NCI-H187 (cell line): ENCODE data around the gene GNB1L.
"Not testable (repeated sequence)": the region's sequence is repeated elsewhere in the genome, so short reads cannot be mapped to it uniquely, and the experiment has no call there.

Experiments used
- DNase-seq, 2 experiments: peaks; one replicate each; lab custom pipeline; 2025; lab: John Stamatoyannopoulos, UW

GNB1L gene

DNA sequence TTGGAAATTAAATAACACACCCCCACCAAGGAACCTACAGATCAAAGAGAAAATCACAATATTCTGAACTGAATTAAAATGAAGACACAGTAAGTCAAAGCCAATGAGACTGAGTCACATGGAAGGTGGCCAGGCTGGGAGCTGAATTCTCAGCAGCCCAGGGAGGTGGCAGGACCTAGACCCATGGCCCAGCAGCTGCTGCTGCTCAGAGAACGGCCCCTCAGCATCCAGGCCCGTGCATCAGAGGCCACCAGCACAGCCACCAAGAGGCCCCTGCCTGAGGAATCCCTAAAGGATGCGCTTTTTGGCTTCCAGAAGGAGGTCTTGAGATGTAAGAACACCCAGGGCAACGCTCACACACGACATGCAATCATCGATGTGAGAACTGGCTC is 59.1 kb downstream of the GNB1L start:
- no peak for DNase-seq

DNA sequence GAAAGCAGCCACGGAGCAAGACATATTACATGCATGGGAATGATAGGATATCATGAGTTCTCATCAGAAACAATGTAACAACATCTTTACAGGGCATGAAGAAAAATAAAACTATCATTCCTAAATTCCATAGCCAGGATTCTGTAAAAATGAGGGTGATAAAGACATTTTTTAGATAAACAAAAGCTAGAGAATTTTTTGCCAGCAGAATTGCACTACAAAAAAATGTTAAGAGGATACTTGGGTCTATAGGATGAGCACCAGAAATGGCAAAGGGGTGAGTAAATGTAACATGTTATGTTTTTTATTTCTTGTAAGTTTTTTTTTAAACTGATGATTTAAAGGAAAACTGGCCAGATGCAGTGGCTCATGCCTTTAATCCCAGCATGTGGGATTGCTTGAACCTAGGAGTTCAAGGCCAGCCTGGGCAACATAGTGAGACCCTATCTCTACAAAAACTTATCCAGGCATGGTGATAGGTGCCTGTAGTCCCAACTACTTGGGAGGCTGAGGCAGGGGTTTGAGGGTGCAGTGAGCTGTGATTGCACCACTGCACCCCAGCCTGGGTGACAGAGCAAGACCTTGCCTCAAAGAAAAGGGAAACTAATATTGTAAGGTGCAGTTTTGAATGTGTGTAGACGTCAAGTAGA is 60.9 kb downstream of the GNB1L start:
- DNase-seq, result no peak

GRCh38 chr22:19793161-19793560 is 61.5 kb downstream of the GNB1L start:
- no peak for DNase-seq

DNA sequence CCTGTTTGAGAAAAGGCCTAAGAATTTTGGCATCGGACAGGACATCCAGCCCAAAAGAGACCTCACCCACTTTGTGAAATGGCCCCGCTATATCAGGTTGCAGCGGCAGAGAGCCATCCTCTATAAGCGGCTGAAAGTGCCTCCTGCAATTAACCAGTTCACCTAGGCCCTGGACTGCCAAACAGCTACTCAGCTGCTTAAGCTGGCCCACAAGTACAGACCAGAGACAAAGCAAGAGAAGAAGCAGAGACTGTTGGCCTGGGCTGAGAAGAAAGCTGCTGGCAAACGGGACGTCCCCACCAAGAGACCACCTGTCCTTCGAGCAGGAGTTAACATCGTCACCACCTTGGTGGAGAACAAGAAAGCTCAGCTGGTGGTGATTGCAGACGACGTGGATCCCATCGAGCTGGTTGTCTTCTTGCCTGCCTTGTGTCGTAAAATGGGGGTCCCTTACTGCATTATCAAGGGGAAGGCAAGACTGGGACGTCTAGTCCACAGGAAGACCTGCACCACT is 62.2 kb downstream of the GNB1L start:
- not testable (repeated sequence) for DNase-seq

- DNase-seq, result no peak
These were observed 62.8 kb downstream of the GNB1L start for GRCh38 chr22:19791894-19792293.

GRCh38 chr22:19791243-19791642 is 63.4 kb downstream of the GNB1L start:
- no peak for DNase-seq

GRCh38 chr22:19789828-19790227 is 64.8 kb downstream of the GNB1L start:
- no peak for DNase-seq

DNA sequence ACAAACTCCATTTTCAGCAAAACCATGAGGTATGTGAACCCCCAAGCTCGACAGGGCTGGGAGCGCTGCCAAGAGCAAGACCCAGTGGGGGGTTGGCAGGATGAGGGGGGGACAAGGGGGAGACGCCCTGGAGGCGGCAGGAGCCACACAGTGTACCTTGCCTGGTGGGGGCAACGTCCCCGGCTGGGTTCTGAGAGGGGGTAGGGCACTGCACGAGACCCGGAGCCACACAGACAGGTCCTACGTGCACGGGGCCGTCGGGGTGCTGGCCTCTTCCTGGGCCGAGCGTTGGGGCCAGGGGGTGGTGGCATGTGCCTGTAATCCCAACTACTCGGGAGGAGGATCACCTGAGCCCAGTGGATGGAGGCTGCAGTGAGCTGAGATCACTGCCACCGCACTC is 65.3 kb downstream of the GNB1L start:
- DNase-seq, result no peak

GRCh38 chr22:19788661-19789225 is 65.9 kb downstream of the GNB1L start:
- DNase-seq, result no peak

- DNase-seq, result no peak
These were observed 66.9 kb downstream of the GNB1L start for GRCh38 chr22:19787849-19788141.

DNA sequence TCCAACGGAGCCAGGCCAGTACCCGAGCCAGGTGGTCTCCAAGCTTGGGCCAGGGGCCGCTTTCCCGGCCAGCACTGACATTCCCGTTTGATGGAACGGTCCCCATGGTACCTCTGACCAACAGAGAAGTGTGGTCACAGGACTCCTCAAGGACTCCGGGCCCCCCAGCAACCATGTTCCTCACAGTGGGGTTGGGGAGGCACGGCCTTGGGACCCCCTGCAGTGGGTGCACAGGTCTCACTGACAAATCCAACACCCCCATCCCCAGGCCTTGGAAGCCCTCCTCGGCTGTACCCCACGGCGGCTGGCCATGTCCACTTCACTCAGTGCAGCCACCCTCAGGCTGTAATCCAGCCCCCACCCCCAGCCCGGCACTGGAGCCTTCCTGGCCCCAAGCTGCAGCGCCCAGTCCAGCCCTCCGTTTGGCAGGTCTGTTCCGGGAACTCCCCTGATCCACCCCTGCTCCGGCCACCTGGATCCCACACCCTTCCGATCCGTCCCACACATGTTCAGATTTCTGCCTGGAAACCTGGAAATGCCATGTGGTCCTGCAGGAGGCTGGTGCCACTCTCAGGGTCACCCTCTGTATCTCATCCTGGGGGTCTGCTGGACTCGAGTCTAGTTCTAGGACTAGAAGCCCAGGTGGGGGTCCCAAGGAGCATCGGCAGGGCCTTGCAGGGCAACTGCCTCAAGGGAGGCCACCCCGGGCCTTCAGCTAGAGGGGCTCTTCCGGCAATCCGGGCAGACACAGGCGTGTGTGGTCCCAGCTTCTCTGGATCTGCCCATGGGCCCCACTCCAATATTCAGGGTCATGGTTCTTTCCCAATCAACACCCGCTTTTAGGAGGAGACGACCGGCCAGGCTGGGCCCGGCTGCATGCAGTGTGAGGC is 67.5 kb downstream of the GNB1L start:
- DNase-seq, result no peak

DNA sequence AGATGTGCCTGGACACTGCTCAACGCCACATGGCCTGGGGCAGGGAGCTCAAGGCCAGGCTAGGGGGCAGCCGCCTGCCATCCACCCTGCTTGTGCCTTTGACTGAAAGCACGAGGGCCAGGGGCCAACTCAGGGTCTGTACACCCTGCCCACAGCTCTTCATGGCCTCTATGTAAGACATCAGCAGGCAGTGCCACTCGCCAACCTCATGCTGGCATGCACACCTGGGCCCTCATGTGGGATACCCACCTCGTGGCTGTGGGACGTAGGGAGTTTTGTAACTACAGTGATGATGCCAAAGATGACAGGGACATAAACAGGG is 68.4 kb downstream of the GNB1L start:
- no peak for DNase-seq

DNA sequence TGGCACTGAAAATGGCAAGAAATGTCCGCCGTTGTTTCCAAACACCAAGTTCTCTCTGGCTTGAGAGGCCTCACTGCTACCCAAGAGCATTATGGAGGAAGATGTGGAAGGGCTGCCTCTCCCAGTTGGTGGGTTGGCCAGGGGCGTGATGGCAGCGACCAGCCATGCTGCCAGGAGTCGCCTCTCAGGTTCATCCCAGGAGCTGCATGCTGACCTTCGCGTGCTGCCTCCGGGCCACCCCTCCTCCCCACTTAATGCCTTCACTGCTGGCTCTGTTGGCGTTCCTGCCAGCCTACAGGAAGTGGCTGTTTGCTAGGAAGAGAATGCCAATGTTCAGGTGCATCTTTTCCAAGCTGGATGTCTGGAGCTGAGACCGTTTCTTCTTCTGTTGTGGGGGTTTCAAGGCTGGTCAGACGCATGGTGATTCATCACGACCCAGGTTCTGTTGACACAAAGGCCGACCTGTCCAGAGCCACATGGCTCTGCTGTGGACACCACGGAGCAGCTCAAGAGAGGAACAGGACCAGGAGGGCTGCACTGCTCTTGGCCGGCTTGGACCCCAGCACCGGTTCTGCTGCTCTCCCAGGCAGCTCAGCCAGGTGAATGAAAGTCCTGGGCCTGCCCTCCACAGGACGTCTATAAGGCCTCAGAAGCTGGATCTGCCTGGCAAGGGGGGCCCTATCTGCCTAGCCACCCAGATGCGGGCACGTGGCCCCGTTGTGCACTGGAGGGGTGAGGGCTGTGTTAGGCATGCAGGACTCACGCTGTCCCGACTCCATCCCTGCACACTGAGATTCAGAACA is 69.0 kb downstream of the GNB1L start:
- no peak for DNase-seq

DNA sequence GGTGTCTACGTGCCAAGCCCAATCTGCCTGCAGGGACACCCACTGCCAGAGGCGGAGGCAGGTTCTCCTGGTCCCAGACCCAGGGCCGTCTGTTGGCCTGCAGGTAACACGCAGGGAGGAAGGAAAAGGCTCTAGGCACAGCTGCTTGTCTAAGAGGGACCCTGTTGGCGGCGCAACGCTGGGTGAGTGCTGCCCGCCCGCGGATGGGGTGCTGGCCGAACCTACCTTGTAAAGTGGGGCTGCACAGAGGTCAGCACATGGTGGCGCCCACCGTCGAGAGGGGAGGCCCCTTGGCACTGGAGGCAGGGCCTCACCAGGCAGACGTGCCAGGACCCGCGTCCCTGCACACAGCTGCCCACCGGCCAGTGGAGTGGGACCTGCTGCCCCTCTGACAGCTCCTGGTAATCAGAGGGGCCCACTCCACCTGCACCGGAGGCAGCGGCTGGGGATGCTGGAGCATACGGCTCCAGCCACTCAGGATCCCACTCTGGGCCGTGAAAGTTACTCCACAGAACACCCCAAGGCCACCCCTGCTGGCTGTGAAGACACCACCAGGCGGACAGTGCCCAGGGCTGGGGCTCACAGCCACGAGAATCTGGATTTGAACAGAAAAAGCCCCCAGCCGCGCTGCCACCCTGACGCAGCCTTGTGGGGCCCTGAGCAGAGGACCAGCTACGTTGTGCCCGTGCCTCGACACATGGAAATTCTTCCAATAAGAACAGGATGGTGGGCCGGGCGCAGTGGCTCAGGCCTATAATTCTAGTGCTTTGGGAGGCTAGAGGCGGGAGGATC is 70.1 kb downstream of the GNB1L start:
- no peak for DNase-seq

DNA sequence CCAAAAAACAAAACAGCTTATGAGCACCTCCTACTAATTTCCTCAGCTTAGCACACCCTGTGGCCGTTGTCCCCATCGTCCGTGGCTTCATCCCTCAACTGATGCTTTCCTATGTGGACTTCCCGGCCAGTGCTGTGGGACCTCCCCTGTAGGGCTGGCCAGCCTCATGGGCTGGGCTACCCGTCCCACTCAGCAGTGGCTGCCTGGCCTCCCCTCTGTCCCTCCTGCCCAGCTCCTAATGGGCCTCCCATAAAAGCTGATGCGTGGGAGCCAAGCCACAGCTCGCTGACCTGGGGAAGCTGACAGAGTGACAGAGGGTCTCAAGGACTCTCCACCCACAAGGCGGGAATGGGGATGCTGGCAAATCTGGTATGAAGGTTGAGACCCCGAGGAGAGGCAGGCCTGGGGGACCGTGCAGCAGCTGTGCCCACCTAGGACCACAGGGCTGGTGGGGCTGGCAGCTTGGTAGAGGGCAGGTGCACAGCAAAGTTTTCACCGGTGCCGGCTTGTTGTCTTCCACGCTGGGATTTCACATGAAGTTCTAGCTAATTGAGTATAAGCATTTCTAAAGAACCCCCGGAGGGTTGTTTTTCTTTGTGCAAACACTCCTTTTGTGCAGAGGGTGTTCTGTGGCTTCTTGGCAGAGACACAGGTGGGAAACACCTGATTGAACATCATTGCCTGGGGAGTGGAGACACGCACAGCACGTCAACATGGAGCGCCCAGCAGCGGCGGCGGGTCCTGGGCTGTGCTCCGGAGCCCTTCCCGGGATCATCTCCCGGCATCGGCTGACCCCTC is 70.9 kb downstream of the GNB1L start:
- DNase-seq, result no peak

DNA sequence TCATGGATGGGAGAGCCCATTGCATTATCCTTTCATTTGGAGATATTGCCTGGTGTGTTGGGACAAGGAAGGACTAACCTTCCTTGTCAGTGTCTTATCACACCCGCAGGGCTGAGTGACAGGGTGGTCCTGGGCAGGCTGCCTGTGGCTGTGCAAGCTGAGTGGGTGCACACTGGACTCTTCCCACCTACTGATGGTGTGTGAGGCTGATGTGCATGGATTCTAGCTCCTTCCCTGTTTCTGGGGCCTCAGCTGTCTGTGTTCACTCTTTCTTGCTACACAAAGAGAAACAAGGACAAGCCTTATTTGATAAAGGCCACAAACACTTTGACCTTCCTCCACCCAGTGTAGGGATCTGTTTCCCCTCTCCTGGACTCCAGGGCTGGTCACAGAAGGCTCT is 72.1 kb downstream of the GNB1L start:
- DNase-seq, result no peak

DNA sequence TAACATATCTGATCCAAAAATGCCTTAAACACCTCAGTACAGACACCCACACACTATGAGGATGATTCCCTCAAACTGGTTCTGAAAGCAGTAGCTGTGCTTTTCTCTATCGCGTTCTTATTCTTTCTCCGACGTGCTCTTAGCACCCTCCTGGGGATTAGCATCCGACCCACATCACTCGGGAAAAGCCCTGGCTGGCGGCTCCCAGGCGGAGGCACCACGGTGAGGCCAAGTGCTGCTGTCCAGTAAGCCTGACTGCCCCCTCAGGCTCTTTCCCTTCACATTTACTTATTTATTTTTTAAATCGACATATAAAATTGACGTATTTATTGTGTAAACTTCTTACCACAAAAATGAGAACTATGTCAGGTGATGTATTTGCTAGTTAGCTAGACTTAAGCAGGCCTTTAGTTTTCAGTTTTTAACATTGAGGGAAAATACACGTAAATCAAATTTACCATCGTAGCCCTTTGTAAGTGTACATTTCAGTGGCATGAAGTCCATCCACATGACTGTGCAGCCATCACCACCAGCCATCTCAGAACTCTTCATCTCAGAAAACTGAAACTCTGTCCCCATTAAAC is 74.9 kb downstream of the GNB1L start:
- no peak for DNase-seq

GRCh38 chr22:19779011-19779421 is 75.7 kb downstream of the GNB1L start:
- DNase-seq, result no peak

DNA sequence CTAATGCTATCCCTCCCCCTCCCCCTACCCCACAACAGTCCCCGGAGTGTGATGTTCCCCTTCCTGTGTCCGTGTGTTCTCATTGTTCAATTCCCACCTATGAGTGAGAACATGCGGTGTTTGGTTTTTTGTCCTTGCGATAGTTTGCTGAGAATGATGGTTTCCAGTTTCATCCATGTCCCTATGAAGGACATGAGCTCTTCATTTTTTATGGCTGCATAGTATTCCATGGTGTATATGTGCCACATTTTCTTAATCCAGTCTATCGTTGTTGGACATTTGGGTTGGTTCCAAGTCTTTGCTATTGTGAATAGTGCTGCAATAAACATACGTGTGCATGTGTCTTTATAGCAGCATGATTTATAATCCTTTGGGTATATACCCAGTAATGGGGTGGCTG is 77.5 kb downstream of the GNB1L start:
- not testable (repeated sequence) for DNase-seq

DNA sequence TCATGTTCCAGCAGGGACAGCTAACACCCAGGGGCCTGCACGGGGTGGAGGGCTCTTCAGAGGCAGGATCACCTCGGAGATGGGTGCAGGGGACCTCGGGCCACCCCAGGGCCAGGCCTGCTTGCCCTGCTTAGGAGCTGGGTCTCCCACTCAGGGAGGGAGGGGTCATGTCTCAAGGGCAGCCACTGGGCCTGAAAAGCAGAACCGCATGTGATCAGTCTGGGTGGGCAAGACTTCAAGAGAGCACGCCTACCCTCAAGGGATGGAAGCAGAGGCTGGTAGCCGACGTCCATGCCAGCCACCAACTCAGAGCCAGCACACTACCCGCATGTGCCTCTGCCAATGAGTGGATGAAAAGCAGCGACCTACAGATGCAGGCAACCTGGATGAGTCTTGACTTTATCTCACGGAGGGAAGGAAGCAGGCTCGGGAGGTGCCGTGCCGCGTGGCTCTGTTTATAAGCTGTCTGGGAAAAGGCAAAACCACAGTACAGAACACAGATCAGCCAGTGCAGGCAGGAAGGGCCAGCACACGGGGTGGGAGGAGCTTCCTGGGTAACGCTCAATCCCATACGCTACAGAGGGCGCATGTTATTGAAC is 78.1 kb downstream of the GNB1L start:
- DNase-seq, result no peak
